Esophagus (tissue), 2 donors: ENCODE results near the gene TP63. TPM values are rescaled to one million over a fixed set of nuclear protein-coding genes. Genes with fewer than 3 reads are reported as not detected.

ENCODE experiments used
- H3K27ac ChIP-seq, 2 donors: one replicate each; pipeline ENCODE4 v1.5.1; 2013; ENCODE audit warnings: low read depth in 2 of 2, mild to moderate bottlenecking in 2 of 2, inconsistent platforms in 1 of 2, low read length in 1 of 2, moderate library complexity in 1 of 2
- H3K27me3 ChIP-seq, 2 donors: one replicate each; pipeline ENCODE4 v1.6.1; 2013; ENCODE audit warnings: low read length in 2 of 2, control low read depth in 1 of 2, mild to moderate bottlenecking in 1 of 2; ENCODE audit not compliant: insufficient read depth in 2 of 2, control insufficient read depth in 1 of 2
- H3K36me3 ChIP-seq, 2 donors: one replicate each; pipeline ENCODE4 v1.6.1; 2013; ENCODE audit warnings: low read length in 1 of 2; ENCODE audit not compliant: control insufficient read depth in 2 of 2, insufficient read depth in 2 of 2
- H3K4me1 ChIP-seq, 2 donors: one replicate each; pipeline ENCODE4 v1.6.1; 2013; ENCODE audit warnings: low read length in 1 of 2; ENCODE audit not compliant: control insufficient read depth in 2 of 2, insufficient read depth in 2 of 2
- H3K4me3 ChIP-seq, 2 donors: one replicate each; pipeline ENCODE4 v1.5.1; 2013; ENCODE audit warnings: low read length in 2 of 2, mild to moderate bottlenecking in 2 of 2, low read depth in 1 of 2, moderate library complexity in 1 of 2
- H3K9me3 ChIP-seq, 2 donors: one replicate each; pipeline ENCODE4 v1.6.1; 2013; ENCODE audit warnings: mild to moderate bottlenecking in 2 of 2, low read depth in 1 of 2, low read length in 1 of 2, moderate library complexity in 1 of 2; ENCODE audit not compliant: control insufficient read depth in 2 of 2, insufficient read depth in 1 of 2
- WGBS, 2 donors: extraction: QIAGEN DNeasy Blood & Tissue Kit; methylation state at CpG; one replicate each; pipeline ENCODE4 v1.1.7; 2013; 5-methylcytosine and 5-hydroxymethylcytosine counted together
- polyA plus RNA-seq, 2 donors: library from polyadenylated mRNA; stranded (reverse); fragments of 200-250 nt; gene quantifications; one replicate each; pipeline ENCODE4 v1.2.3, GENCODE V29; 2013
- donor health status: healthy with polysubstance abuse.
- donor health status: Bipolar disorder and iron deficiency.

Gene TP63
- polyA plus RNA-seq, 2 donors: 37.8 to 57.2 TPM

DNA sequence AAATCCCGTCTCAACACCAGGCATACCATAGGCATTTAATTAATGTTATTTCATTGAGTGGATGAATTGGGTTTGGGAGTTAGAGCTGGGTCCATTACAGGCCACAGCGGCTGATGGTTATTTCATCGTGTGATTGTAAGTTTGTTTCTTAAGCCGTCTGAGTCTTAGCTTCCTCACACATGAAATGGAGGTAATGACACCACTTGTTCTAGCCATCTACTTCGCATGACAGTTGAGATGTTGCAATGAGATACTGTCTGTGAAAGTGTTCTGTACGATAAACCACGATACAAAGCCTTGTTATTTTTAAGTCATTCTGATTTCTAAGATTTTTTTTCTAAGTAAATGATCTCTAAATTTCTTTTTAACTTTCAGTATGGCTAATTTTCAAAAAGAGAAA, 8.6 kb upstream of the TP63 start:
- H3K27me3 ChIP-seq: no peaks in the 10 kb centered on the region
- WGBS, 2 donors: 82 to 85% methylated on average over 7 of the region's 7 CpGs

DNA sequence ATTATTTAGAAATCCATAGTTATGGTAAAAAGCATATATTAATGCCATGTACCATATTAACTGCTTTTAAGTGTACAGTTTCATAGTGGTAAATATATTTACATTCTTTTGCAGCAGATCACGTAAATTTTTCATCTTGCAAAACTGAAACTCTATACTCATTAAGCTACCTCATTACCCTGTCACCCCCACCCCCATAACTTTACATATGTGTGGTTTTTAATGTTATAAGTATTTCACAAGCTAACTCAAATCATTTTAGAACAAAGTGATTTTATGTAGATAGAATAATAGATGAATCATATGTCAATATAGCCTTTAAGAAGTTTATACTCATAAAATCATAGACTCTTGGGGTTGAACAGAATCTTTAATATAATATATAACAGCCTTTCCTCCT, 7.1 kb upstream of the TP63 start:
- Histone ChIP-seq H3K27me3 (no peaks in the 10 kb centered on the region), H3K9me3 (no peaks in the 10 kb centered on the region), H3K4me3 (no peak overlapping the region), H3K4me1 (no peaks in the 10 kb centered on the region), H3K27ac (no peak overlapping the region), H3K36me3 (no peaks in the 10 kb centered on the region)
- whole genome bisulfite sequencing, 2 donors: 77 to 78% methylated on average over 1 of the region's 1 CpG

More for the DNA sequence above, 8.6 kb upstream of the TP63 start:
- no peaks in the 10 kb centered on the region for H3K4me1 ChIP-seq
- H3K9me3 ChIP-seq: no peaks in the 10 kb centered on the region
- no peak overlapping the region for H3K27ac ChIP-seq
- no peak overlapping the region for H3K4me3 ChIP-seq
- H3K36me3 ChIP-seq: no peaks in the 10 kb centered on the region

DNA sequence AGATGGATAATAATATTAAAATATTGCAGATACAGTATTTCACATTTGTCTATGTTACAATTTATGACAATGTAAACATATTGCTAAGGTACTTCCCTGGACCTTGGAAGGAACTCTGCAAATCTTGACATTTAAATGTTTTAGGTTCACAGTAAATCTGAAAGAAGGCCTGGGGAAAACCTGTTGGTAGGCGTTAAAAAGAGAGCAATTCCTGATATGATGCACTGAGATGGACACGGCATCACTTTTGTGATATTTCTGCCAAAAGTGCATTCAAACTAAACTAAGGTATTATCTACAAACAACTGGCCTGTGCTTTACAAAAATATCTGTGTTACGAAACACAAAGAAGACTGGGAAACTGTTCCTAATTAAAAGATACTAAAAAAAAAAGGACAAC, 6.1 kb upstream of the TP63 start:
- no peaks in the 10 kb centered on the region for H3K4me1 ChIP-seq
- no peak overlapping the region for H3K27ac ChIP-seq
- no peaks in the 10 kb centered on the region for H3K9me3 ChIP-seq
- no peaks in the 10 kb centered on the region for H3K36me3 ChIP-seq
- H3K4me3 ChIP-seq: no peak overlapping the region
- no peaks in the 10 kb centered on the region for H3K27me3 ChIP-seq
- WGBS, 2 donors: 82 to 87% methylated on average over 3 of the region's 3 CpGs

DNA sequence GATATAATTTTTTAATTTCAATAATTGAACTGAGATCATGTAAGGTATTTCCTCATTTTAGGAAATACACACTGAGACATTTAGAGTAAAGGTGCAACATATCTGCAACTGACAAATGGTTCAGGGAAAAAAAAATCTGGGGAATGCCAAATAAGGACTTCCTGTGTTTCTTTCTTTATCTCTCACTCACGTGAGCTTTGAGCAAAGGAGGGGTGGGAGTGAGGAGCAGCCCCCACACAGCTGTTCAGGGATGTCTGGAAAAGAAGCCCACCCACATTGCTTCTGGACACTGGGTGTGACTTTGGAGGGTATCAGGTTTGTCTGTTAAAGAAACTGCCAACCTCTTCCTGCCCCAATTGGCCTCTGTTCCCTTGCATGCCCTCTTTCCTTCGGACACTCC, 5.6 kb upstream of the TP63 start:
- Histone ChIP-seq H3K9me3 (no peaks in the 10 kb centered on the region), H3K27me3 (no peaks in the 10 kb centered on the region), H3K27ac (no peak overlapping the region), H3K4me3 (no peak overlapping the region), H3K36me3 (no peaks in the 10 kb centered on the region), H3K4me1 (no peaks in the 10 kb centered on the region)
- 16% methylated on average over 2 of the region's 2 CpGs for WGBS, 2 donors

DNA sequence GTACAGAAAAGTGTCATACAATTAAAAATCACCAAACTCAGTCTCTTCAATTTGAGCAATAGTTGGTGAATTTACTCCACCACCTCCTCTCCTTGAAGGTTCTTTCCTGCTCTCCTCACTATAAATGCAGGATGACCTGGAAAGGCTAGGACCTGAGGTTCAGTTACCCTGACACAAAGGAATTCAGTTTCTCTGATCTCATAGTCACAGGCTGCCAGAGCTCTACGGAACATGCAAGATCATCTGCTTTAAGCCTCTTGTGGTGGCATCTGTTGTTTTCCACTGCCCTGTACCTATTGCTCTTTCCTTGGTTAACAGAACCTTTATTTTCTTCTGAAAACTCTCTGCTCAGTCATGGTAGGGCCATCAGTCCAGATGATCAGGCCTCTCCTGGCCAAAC, 4.9 kb upstream of the TP63 start:
- no peaks in the 10 kb centered on the region for H3K36me3 ChIP-seq
- no peaks in the 10 kb centered on the region for H3K4me1 ChIP-seq
- H3K27me3 ChIP-seq: no peaks in the 10 kb centered on the region
- 82 to 87% methylated on average over 1 of the region's 1 CpG for WGBS, 2 donors
- no peak overlapping the region for H3K4me3 ChIP-seq
- H3K27ac ChIP-seq: no peak overlapping the region
- H3K9me3 ChIP-seq: no peaks in the 10 kb centered on the region

DNA sequence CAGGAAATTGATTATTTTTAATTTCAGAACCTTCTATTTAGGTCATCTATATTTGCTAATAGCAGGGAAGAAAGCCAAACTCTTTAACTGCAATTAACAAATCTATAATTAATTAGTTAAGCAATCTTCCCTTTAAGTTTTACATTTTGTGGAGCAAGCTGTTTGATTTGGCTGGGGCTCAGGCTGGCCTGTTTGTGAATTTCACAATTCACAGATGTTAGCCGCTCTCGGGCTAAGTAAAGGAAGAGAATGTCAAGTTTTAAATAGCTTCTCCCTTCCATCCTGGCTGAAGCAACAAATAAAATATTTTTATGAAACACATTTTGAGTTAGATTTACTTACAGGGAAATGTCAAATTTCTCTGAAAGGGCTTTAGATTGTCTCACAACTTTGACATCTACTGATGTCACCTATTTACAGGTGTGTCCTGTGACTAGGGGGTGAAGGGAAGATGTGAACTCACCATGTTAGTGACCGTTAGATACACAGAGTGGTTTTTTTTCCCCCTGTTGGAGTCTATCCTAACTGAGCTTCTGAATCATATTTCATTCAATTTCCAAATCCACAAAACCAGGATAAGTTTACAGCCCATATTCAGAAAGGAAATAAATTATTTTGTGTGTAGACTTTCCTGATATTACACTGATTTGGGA, 1.3 kb upstream of the TP63 start:
- 46 to 56% methylated on average over 3 of the region's 3 CpGs for WGBS, 2 donors

DNA sequence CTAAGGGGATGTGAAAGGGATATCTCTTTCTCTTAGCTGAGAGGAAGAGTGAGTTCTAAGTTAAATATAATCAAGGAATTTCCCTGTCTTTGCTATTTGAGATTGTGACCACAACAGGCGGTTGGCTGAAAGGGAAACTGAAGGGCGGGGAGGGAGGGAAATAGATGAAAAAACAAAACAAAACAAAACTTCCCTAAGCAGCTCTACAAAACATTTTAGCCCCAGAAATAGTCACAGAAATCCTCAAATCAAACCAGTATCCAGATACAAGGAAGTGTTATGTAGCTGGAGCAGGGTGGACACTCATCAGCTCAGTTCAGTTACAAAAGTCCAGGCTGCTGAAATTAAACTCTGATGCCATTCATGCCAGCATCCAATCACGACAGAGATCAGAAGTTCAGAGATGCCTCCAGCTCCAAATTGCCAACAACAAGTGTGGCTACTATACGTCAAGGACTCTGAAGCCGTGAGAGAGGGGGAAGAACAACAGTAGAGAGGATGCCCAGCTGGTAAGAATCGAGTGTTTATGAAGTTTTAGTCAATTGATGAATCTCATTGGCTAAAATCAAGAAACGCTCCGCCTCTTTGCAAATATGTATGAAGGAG, 319 bp upstream of the TP63 start:
- H3K27ac ChIP-seq: no peak overlapping the region
- 68 to 71% methylated on average over 8 of the region's 8 CpGs for WGBS, 2 donors

More for the DNA sequence above, 1.3 kb upstream of the TP63 start:
- H3K9me3 ChIP-seq: no peaks in the 10 kb centered on the region
- no peaks in the 10 kb centered on the region for H3K4me1 ChIP-seq
- H3K4me3 ChIP-seq: no peak overlapping the region
- H3K27me3 ChIP-seq: no peaks in the 10 kb centered on the region
- H3K36me3 ChIP-seq: no peaks in the 10 kb centered on the region
- no peak overlapping the region for H3K27ac ChIP-seq

DNA sequence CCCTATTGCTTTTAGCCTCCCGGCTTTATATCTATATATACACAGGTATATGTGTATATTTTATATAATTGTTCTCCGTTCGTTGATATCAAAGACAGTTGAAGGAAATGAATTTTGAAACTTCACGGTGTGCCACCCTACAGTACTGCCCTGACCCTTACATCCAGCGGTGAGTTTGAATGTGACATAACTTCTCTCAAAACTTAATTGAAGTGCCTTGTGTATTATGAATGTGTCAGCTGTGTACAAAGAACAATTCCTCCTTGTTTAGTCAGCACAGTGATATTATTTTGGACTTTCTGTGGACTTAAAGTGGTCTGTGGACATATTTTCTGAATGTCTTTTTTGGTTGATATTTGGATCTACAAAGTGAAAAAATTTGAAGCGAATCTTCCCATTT, 220 bp downstream of the TP63 start:
- H3K4me3 ChIP-seq: no peak overlapping the region
- H3K36me3 ChIP-seq: no peaks in the 10 kb centered on the region
- 84% methylated on average over 6 of the region's 6 CpGs for WGBS, 2 donors
- H3K9me3 ChIP-seq: no peaks in the 10 kb centered on the region
- H3K27ac ChIP-seq: no peak overlapping the region
- no peaks in the 10 kb centered on the region for H3K27me3 ChIP-seq
- H3K4me1 ChIP-seq: no peaks in the 10 kb centered on the region

More for the DNA sequence above, 319 bp upstream of the TP63 start:
- Histone ChIP-seq H3K4me3 (no peak overlapping the region), H3K36me3 (no peaks in the 10 kb centered on the region), H3K9me3 (no peaks in the 10 kb centered on the region), H3K27me3 (no peaks in the 10 kb centered on the region), H3K4me1 (no peaks in the 10 kb centered on the region)

DNA sequence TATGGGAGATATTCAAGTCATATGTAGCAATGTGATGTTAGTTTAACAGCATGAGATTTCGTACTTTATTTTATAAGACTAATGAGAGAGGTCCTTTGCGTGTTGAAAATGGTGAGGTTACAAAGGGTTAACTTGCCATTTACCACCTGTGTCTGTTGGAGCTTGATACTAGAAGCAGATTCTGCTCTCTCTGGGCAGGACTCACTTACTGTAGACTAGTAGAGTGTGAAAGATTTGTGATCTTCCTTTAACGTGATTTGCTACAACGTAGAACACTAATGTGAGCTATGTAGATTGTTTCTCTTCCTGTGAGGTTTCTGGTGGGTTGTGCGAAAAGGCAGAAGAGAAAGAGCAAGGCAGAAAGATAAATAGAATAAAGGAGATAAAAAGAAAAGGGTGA, 1.1 kb downstream of the TP63 start:
- 71 to 78% methylated on average over 5 of the region's 5 CpGs for WGBS, 2 donors
- no peak overlapping the region for H3K4me3 ChIP-seq
- no peaks in the 10 kb centered on the region for H3K9me3 ChIP-seq
- no peaks in the 10 kb centered on the region for H3K4me1 ChIP-seq
- H3K27ac ChIP-seq: no peak overlapping the region
- no peaks in the 10 kb centered on the region for H3K27me3 ChIP-seq
- H3K36me3 ChIP-seq: no peaks in the 10 kb centered on the region

DNA sequence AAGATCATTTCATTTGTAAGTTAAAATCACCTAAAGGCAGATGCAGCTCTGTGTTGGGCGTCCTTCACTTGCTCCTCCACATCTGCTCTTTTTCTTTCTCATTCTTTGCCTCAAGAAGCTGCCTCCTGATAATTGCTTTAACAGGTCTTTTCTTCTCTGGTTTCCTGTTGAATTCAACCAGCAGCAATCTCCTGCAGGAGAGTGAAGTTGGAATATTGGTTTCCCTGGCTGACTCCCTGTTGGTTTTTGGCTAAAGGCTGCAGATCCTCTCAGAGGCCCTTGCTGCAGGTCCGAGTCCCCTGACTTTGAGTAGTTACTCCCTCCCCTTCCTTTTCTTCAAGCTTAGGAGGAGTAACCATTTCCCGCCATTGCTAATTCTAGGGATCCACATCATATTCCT, 4.2 kb downstream of the TP63 start:
- Histone ChIP-seq H3K9me3 (no peaks in the 10 kb centered on the region), H3K27me3 (no peaks in the 10 kb centered on the region), H3K36me3 (no peaks in the 10 kb centered on the region), H3K4me3 (no peak overlapping the region), H3K4me1 (no peaks in the 10 kb centered on the region), H3K27ac (no peak overlapping the region)
- WGBS, 2 donors: 77 to 82% methylated on average over 3 of the region's 3 CpGs
